ENCODE data around the gene KCNRG.

The KCNRG gene

GRCh38 chr13:50026788-50027473, 11.7 kb downstream of the KCNRG start:
- TF ChIP-seq CTCF (IDR thresholded peaks at IDR 0.05; ENCODE audit: insufficient read depth, missing control alignments), result no peak
- FAIRE-seq (no peak), DNase-seq (ENCODE audit: insufficient read length, low spot score) (no peak)

GRCh38 chr13:50030315-50030714, 15.1 kb downstream of the KCNRG start:
- no peak for TF ChIP-seq CTCF (IDR thresholded peaks at IDR 0.05; ENCODE audit: insufficient read depth, missing control alignments)
- DNase-seq (ENCODE audit: insufficient read length, low spot score), result no peak
- FAIRE-seq, result no peak

GRCh38 chr13:50033725-50034124, 18.5 kb downstream of the KCNRG start:
- no peak for TF ChIP-seq CTCF (IDR thresholded peaks at IDR 0.05; ENCODE audit: insufficient read depth, missing control alignments)
- FAIRE-seq, result no peak
- DNase-seq (ENCODE audit: insufficient read length, low spot score), result no peak

GRCh38 chr13:50037788-50038187, 22.5 kb downstream of the KCNRG start:
- DNase-seq (ENCODE audit: insufficient read length, low spot score) (no peak), FAIRE-seq (no peak)

GRCh38 chr13:50038266-50038665, 23.0 kb downstream of the KCNRG start:
- FAIRE-seq, result no peak

More at GRCh38 chr13:50037788-50038187, 22.5 kb downstream of the KCNRG start:
- no peak for TF ChIP-seq CTCF (IDR thresholded peaks at IDR 0.05; ENCODE audit: insufficient read depth, missing control alignments)

GRCh38 chr13:50052478-50052877, 37.2 kb downstream of the KCNRG start:
- FAIRE-seq, result no peak
- no peak for DNase-seq (ENCODE audit: insufficient read length, low spot score)
- no peak for TF ChIP-seq CTCF (IDR thresholded peaks at IDR 0.05; ENCODE audit: insufficient read depth, missing control alignments)

More at GRCh38 chr13:50038266-50038665, 23.0 kb downstream of the KCNRG start:
- no peak for TF ChIP-seq CTCF (IDR thresholded peaks at IDR 0.05; ENCODE audit: insufficient read depth, missing control alignments)
- no peak for DNase-seq (ENCODE audit: insufficient read length, low spot score)

GRCh38 chr13:50053844-50054243, 38.6 kb downstream of the KCNRG start:
- DNase-seq (ENCODE audit: insufficient read length, low spot score), result no peak
- no peak for TF ChIP-seq CTCF (IDR thresholded peaks at IDR 0.05; ENCODE audit: insufficient read depth, missing control alignments)
- no peak for FAIRE-seq

All from D721Med (cell line).